Mesothelial cell of epicardium (in vitro differentiated cells): ENCODE data around the gene CCNY. TPM values are rescaled to one million over a fixed set of nuclear protein-coding genes. Genes with fewer than 3 reads are reported as not detected.

Experiments used
- DNase-seq, 2 experiments: peaks; one replicate each; pipeline ENCODE4 v3.0.0; 2021; ENCODE audit warnings: low spot score in 2 of 2; ENCODE audit not compliant: unreplicated experiment in 2 of 2
- H3K27ac Mint-ChIP-seq: 2 replicates; pipeline ENCODE4 v1.8.0; 2021; ENCODE audit warnings: mixed read lengths
- H3K27me3 Mint-ChIP-seq: 2 replicates; pipeline ENCODE4 v1.8.0; 2021; ENCODE audit warnings: low read depth, mixed read lengths
- H3K36me3 Mint-ChIP-seq: 2 replicates; pipeline ENCODE4 v1.8.0; 2021; ENCODE audit warnings: mixed read lengths
- H3K4me1 Mint-ChIP-seq: 2 replicates; pipeline ENCODE4 v1.8.0; 2021; ENCODE audit warnings: mixed read lengths
- H3K4me3 Mint-ChIP-seq: 2 replicates; pipeline ENCODE4 v1.8.0; 2021; ENCODE audit warnings: mild to moderate bottlenecking, moderate library complexity, mixed read lengths
- H3K9me3 Mint-ChIP-seq: 2 replicates; pipeline ENCODE4 v1.8.0; 2021; ENCODE audit warnings: mixed read lengths
- CTCF ChIP-seq: fragments of 200-600 bp; sonication (generic); IDR thresholded peaks from one replicate; pipeline ENCODE4 v1.5.0; 2021; ENCODE audit warnings: antibody characterized with exemption; ENCODE audit not compliant: unreplicated experiment
- total RNA-seq: library from RNA; stranded (reverse); gene quantifications from 3 replicates; pipeline ENCODE4 v1.2.1, GENCODE V29; 2021

Gene CCNY
- total RNA-seq, 1 donor from 2014 or later = 75.4 TPM

- no peak overlapping the region for H3K27ac Mint-ChIP-seq
- H3K4me3 Mint-ChIP-seq = no peak overlapping the region
- DNase-seq = no peak
- no peaks in the 10 kb centered on the region for H3K36me3 Mint-ChIP-seq
- TF ChIP-seq CTCF = no peak
- H3K27me3 Mint-ChIP-seq = no peaks in the 10 kb centered on the region
- H3K4me1 Mint-ChIP-seq = peaks cover 2% of the 10 kb centered on the region
- no peaks in the 10 kb centered on the region for H3K9me3 Mint-ChIP-seq
These were observed 167.8 kb downstream of the CCNY start for GRCh38 chr10:35504132-35504531.

DNA sequence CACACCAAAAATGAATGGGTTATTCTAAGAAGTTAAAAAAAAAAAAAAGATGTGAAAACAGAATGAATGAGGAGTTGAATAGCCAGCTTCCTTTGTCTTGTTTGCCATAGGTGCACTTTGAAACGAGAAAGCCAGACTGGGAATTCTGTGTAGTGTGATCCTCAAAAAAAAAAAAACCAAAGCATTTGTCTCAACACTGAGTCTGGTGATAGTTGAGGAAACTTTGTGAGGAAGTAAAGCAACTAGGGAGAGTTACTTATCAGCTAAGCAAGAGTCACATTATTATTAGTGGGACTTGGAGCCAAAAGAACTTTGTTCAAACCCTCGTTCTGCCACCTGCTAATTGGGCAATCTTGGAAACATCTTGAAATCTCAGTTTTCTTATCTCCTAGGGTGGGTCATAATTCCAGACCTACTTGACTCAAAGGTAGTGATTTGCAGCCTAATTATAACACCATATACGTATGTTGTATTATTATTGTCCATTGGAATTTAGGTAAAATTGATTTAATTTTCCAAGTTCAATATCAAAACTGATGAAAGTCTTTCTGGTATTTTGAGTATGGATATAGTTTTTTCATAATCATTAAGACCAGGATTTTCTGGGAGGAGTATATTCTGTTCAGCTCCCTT, 169.0 kb downstream of the CCNY start:
- Mint-ChIP-seq H3K9me3 (no peaks in the 10 kb centered on the region), H3K27me3 (no peaks in the 10 kb centered on the region), H3K27ac (no peak overlapping the region), H3K36me3 (no peaks in the 10 kb centered on the region), H3K4me1 (peaks cover 2% of the 10 kb centered on the region), H3K4me3 (no peak overlapping the region)
- no peak for DNase-seq
- no peak for TF ChIP-seq CTCF

GRCh38 chr10:35506741-35507140, 170.4 kb downstream of the CCNY start:
- Mint-ChIP-seq H3K27ac (no peak overlapping the region), H3K36me3 (peaks cover 6% of the 10 kb centered on the region), H3K27me3 (no peaks in the 10 kb centered on the region), H3K4me3 (no peak overlapping the region), H3K9me3 (no peaks in the 10 kb centered on the region), H3K4me1 (peaks cover 2% of the 10 kb centered on the region)
- DNase-seq = no peak
- no peak for TF ChIP-seq CTCF

DNA sequence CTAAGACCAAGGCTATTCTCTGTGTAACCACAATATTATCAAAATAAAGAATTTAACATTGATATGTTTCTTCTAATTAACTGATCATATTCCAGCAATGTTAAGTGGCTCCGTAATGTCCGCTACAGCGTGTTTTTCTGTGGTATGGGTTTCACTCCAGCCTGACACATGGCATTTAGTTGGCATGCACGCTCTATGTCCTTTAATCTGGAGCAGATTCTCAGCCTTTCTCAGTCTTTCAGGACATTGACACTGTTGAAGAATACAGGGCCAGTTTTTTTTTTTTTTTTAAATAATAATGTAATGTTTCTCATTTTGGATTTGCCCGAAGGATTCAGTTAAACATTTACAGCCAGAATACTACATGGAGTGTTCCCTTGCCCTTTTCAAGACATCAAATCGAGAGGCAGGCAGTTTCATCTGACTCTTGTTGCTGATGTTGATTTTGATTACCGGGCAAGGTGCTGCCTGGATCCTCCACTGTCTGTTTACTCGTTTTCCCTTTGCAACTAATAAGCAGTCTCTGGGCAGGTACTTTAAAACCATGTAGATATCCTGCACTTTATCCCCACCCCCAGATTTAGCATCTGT, 171.3 kb downstream of the CCNY start:
- no peak for TF ChIP-seq CTCF
- no peak overlapping the region for H3K4me3 Mint-ChIP-seq
- no peak for DNase-seq
- H3K27ac Mint-ChIP-seq = no peak overlapping the region
- no peaks in the 10 kb centered on the region for H3K27me3 Mint-ChIP-seq
- peaks cover 2% of the 10 kb centered on the region for H3K4me1 Mint-ChIP-seq
- H3K9me3 Mint-ChIP-seq = no peaks in the 10 kb centered on the region
- peaks cover 6% of the 10 kb centered on the region for H3K36me3 Mint-ChIP-seq

DNA sequence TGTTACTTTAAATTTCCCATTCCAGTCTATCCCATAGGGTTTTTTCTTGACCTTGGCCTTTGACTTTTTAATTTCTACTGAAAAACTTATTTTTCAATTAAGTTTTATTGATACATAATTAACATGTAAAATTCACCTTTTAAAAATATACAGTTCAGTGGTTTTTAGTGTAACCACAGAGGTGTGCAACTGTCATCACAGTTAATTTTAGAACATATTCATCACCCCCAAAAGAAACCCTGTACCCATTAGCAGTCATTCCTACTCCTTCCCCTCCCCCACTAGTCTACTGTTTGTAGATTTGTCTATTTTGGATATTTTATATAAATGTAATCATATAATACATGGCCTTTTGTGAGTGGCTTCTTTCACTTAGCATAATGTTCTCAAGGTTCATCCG, 172.3 kb downstream of the CCNY start:
- H3K36me3 Mint-ChIP-seq = peaks cover 6% of the 10 kb centered on the region
- TF ChIP-seq CTCF = no peak
- no peak for DNase-seq
- no peaks in the 10 kb centered on the region for H3K9me3 Mint-ChIP-seq
- H3K27me3 Mint-ChIP-seq = no peaks in the 10 kb centered on the region
- H3K4me3 Mint-ChIP-seq = no peak overlapping the region
- H3K4me1 Mint-ChIP-seq = peaks cover 2% of the 10 kb centered on the region
- no peak overlapping the region for H3K27ac Mint-ChIP-seq
